Stimulated activated CD4-positive, alpha-beta T cell treated with anti-CD3 and anti-CD28 coated beads, Interleukin-12 subunit alpha, Interleukin-12 subunit beta, amount 100 ng/mL, for 24 hours (primary cell): ENCODE measurements around the gene NFIB.

Experiments
- DNase-seq, 2 experiments: peaks; one replicate each; pipeline ENCODE4 v3.0.0-alpha.2; 2020; ENCODE audit warnings: low read depth in 2 of 2

NFIB gene

DNA sequence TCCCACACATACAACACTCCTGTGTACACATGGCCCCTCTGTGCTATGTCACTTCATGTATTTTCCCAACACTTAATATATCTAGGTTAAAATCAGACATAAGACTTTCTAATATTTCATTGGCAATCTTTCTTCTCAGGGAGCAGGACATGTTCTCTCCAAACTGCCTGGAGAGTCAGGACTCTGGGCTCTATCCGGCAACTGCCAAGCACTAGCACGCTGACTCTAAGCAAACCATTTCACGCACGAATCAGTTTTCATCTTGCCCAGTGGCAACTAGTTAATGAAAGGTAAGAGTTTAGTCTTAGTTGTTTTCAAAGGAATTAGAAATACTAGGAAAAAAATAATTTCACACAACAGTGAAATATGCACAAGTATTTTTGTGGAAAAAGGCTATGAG, 124.8 kb downstream of the NFIB start:
- DNase-seq = no peak

DNA sequence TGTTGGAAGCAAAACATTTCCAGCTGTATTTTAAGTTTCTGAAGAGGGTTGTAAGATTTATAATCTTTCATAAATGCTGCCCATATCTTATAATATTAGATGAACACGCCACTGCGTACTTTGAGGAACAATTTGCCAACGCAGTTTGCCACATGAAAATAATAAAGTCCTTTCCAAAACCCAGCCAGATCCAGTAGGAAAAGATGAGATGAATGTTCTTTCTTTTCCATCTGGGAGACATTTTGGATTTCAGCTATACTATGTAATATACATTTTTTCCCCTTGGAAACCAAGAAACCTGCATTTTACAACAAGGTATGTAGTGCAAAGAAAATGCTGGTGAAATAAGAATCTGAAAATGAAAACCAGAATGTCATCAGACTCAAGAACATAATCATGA, 125.4 kb downstream of the NFIB start:
- no peak for DNase-seq

DNA sequence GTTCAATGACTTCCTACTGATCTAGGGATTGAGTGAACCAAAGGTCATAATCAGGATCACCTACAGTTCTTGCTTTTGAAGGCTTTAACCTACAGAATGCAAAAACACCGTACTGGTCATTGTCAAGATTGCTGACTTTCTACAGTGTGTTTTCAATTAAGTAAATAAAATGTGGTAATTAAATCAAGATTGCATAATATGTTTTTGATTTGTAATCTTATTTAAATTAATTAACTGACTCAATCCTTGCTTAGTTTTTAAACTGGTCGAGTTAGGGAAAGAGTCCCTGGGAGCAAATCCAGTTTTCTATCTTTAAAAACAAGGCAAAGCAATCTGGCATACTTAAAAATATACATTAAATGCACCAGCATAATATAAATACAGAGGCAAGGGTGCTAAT, 125.9 kb downstream of the NFIB start:
- DNase-seq = no peak

DNA sequence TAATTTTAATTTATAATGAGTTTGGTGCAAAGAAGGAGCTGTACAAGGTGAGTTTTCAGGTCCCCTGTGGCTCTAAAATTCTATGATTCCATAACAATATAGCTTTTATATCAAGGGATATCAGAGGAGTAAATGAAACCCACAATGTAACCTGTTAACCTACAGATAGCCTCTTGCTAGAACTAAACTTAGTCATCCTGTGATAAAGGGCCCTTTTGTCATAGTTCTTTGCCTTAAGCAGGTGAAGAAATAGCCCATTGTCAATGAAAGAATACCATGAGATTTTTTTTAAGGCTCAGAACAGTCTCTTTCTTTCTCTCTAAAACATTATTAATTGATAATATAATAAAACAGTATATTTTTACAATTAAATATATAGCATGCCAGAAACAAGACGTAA, 127.8 kb downstream of the NFIB start:
- no peak for DNase-seq

DNA sequence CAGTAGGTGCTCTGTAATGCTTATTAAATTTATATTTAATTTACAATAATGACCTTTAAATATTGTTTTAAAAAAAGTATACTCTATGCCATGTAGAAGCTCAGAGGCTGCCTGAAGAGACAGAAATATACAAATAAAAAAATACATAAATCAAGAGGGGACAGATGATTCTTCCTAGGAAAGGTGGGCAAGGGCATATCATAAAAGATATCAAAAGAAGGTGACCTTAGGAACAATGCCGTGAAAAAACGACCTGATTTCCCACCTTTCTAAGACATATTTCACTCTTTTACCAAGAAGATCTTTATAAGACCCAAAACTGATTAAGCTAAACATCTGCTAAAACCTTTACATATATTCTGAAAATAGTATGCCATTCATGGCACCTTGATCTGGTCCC, 128.9 kb downstream of the NFIB start:
- DNase-seq = no peak

DNA sequence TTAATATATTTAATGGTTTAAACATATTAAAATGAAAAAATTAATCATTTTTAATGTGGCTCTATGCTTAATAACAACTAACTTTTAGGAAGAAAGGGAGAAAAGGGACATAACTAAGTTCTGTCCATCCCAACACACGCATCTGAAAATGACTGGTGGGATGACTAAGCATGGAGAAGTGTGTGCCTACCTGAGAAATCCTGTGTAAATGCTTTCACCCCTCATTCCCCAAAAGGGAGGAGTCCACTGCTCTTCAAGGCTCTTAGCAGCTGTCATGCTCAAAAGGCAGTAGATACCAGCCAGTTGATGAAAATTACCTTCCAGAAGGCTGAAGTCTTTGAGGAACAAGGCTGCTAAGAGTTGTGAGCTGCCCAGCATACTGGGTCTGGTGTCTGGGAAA, 130.9 kb downstream of the NFIB start:
- no peak for DNase-seq

DNA sequence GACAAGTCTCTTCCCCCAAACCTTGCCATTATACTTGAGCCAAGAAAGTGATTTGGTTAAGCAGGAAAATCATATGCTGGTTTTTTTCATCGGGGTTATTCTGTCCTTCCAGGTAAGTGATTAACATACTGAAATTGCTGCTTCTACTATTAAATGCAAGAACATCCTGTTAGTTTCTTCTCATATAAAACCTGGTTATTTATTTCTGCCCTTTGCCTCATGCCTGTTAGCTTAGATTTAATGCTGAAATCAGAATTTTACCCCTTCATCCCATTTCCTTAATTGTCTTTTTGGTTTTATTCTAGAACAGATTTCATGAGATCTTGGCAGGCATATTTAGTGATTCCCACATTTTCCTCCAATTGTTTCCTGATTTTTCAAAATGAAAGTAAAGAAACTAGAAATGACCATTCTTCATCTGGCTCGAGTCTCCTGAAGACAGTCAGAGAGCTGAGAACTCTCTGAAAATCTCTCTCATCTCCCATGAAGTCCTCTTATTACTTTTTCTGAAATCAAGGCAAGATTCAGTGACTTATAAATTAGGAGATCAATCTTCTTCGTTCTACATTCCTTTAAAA, 132.9 kb downstream of the NFIB start:
- no peak for DNase-seq

DNA sequence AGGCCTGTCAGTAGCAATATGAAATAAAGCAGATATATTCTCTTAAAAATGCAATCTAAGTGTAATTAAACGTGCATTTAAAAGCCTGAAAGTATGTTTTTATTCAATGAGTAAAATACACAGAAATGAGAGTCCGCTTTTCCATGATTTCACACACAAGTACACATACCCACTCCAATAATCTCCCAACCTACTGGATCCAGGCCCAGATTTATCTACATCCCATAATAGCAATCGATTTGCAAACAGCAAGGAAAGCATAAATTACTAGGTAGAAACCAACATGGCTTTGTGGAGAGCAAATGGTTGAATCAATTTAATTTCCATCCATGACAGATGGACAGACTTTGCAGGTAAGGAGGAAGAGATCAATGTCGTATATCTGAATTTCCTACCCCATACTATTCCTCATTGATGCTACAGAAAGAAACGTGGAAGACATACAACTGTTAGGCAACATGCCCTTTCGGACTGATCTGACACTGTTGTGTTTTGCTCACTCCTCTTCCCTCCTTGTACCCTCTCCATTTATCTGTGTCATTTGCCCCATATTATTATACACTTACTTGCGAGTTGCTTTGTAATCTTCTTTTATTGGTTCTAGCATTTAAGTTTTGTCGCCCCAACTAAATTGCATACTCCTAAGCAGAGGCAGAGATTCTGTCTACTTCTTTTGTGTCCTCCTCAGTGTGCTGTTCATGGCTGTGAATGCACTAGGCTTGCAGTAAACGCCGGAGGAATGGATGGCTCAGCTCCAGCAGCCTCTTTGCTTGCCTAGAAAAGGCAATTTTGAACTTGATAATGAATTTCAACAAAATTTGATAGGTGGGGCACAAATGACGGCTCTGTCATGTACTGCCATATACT, 133.6 kb downstream of the NFIB start:
- no peak for DNase-seq

DNA sequence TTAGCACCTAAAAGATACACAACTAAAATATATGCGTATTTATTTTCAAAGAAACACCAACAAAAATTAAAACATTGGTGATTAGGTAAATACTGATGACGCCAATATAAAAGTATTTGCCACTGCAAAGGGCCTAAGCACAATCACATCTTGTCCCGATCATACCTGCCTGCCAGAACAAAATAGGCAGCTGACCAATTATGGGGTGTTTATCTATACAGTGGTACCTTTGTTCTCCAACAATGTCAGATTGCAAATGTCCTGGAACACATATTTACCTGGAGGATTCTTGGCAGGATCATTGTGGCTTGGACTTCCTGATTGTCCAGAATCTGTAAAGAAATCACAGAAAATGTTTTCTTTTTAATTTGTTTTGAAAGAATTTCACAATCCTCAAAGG, 134.5 kb downstream of the NFIB start:
- no peak for DNase-seq

DNA sequence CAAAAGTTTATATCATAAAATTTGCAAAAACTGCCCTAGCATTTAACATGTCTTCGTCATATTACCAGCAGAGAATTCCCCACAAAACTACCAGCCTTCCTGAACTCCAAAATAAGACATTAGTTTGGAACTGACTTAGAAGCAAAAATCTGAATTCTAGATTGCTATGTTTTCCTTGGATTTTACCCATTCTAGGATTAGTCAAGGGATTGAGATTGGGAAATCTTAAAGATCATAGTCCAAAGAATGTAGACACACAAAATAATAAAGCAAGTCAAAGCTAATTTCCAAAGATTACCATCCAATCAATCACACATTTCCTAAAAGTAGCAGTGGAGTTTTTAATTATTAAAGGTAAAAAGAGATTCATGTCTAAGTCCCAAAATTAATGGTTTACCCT, 138.2 kb downstream of the NFIB start:
- DNase-seq = no peak

DNA sequence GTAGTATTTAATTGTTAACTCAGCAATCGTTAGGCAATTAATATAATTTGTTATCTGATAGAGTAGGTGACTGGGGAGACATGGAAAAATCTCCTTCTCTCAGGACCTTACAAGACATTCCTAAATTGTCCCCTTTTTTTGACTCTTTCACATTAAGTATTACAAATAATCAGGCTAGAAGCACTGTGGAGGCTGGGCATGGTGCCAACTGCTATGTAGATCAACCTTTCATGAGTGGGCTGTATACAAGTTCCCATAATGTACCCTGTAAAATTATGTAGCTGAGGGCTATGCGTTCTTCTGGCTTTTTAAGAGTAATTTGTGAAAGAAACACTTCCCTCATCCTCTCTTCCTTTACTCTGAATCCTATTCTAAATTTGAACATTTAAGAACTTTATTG, 140.2 kb downstream of the NFIB start:
- DNase-seq = no peak

DNA sequence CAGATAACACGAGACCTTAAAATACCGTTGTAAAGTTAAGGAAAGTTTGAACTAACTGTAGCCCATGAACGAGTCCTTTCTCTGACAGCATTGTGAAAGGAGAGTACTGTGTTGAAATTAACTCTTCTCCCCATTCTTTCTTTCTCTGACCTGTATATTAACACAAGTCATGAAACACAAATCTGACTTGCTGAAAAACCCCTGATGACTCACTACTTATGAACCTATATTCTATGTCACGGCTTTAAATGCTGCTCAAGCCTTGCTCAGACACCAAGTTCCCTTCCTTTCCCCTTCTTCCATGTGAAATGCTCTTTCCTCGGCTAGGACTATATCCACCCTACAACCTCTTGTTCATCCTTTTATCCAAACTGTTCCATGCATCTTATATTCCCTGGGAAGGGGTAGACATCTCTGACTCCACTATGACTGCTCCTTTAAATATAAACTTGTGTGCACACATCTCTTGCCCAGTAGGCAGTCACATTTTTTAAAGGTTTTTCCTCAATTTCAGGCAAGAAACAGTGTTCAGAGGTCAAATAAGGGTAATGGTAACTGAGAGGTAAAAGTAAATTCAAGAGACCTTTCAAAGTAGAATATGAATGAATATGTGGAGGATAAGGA, 142.9 kb downstream of the NFIB start:
- no peak for DNase-seq

DNA sequence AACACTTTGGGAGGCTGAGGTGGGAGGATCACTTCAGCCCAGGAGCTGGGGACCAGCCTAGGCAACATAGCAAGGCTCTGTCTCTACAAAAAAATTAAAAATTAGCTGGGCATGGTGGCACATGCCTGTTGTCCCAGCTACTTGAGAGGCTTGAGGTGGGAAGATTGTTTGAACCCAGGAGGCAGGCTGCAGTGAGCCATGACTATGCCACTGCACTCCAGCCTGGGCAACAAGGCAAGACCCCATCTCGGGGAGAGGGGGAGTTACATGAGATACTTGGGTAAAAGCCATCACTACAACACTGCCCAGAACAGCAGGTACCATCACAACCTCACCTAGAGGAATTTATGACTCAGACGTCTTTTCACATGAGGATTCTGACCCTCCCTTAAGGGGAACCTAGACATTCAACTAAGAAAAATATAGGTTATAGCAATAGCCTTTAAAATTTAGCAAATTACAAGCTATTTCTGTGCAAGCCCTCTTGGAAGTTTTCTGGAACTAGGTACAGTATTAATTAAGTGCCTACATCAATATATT, 143.5 kb downstream of the NFIB start:
- DNase-seq = no peak

DNA sequence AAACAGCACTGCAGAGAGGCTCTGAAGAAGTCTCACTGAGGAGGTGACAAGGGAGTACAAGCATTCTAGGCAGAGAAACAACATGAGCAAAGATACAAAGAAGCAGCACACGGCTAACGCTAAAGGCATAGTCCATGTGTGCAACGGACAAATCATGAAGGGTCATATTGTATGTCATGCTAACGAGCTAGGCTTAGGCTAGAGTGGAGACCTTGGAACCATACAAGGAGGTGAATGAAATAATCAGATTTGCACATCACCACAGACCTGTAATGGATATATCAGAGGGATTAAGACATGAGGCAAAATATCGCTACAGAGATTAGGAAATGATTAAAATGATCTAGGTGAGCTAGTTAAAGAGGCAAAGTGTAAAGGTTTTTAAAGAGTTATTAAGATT, 145.6 kb downstream of the NFIB start:
- no peak for DNase-seq

DNA sequence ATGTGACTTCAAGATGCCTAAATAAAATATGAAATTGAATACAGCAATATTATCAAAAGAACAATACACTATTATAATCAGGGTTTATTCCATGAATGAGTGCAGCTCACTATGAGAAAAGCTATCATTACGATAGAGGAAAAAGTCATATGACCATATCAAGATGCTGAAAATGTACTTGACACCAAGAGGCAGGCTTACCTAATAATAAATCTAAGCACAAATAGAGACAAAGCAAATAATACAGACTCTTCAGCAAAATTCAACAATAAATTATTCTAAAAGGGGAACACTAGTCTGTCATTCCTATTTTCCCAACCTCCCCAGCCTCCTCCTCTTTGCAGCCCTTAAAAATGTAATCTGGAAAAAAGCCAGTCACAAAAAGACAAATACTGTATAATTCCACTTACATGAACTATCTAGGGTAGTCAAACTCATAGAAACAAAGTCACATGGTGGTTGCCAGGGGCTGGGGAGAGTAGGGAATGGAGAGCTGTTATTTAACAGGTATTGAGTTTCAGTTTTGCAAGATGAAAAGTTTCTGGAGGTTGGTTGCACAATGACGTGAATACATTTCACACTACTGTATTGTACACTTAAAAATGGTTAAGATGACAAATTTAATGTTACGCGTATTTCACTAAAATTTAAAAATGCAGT, 148.4 kb downstream of the NFIB start:
- DNase-seq = no peak

DNA sequence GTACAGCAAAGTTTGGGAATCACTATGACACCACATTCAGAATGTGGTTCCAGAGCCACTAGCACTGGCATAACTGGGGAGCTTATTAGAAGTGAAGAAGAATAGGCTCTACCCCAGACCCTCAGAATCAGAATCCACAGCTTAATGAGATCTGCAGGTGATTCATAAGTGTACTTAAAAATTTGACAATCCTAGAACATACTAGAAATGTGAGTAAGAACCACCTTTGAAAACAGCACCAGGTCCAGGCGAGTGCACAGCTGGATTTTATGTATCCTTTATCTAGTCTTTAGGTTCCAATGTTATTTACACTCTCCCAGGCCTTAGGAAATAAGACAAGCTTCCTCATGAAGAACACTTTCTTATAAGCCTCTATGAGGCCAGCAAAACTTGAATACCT, 149.0 kb downstream of the NFIB start:
- no peak for DNase-seq

DNA sequence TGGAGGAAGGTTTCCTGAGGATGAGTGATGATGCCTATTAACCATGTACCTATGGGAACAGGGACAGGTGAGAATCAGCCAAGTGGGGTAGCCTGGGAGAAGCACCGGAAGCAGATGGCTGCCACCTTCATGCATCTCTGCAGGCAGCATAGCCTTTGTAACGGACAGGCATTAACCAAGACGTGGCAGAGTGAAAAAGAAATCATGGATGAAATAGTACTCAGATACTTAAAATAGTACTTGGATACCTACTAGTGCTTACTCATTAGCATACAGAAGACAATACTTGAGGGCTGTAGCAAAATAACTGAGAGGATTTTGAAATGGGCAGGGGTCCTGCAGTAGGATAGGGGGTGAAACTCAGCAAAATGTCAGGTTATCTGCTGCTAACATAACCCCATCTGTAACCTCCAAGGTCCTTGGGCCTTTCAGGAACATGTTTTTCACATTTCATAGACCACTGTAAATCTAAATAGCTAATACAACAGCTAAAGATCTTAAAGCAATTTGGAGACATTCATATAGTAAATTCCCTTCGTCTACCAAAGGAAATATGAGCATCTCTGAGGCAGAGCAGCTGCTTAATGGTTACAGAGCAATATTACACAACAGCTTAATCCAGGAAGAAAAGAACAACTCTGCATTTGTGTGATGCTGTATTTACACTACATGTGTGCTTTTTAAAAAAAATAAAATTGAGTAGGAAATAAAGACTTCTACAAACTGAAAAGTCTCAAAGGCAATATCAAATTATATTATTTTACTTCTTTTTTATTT, 154.3 kb downstream of the NFIB start:
- no peak for DNase-seq

DNA sequence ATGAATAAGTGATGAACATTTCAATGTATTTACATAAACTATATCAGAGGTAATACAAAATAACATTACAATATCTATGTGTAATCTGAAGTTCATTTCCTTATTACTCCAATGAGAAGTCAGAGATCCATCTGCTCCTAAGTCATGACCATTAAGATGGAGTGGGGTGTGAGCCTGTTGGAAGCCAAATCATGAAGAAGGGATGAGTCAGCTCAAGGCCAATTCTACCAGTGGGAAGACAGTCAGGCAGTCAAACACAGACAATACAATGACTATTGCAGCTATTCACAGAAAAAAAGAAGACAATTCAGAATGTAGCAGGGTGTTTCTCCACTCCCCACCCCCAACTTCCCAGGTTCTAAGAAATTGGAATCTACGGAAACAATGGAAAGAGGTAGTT, 155.0 kb downstream of the NFIB start:
- no peak for DNase-seq

DNA sequence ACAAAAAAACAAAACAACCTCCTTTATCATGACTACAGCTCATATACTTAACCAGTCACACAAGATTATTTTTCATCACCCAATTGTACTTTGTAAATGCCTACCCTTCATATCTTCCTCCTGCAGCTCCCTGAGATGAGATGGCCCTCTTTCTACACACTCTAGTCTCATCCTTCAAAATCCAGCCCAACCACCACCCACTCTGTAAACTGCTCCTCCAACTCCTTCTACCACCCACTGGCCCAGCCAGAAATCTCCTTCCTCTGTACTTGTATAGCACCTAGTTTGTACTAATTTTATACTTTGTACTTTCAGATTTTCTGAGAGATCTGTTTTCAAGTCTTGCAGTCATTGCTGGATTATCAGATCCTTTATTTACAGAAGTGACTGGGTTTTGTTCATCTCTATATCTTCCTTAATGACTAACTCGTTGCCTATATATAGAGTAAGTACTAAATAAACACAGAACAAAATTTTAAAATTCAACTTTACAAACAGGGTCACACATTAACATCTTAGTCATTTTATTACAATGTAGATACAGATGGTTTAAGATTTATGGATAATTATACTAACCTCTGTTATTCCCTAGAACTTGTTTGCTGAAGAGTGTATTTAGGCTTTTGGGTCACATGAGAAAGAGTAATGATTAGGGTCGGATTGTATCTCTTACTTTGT, 155.7 kb downstream of the NFIB start:
- DNase-seq = no peak

DNA sequence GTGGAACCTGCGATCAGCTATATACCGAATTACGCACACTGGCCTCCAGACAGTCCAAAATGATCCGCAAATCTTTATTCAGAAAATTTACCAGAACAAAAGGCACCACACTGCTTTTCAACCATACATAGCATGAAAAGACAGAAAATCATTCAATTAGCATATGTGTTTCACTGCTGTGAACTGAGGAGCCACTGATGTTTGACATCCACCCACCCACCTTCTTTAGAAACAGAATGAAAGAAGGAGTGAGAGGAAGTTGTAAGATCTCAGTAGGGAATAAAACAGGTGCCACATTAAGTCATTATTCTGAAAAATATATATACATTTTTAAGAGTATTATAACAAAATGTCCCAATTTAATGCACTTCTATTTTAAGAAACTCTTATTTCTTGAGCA, 156.8 kb downstream of the NFIB start:
- DNase-seq = no peak

DNA sequence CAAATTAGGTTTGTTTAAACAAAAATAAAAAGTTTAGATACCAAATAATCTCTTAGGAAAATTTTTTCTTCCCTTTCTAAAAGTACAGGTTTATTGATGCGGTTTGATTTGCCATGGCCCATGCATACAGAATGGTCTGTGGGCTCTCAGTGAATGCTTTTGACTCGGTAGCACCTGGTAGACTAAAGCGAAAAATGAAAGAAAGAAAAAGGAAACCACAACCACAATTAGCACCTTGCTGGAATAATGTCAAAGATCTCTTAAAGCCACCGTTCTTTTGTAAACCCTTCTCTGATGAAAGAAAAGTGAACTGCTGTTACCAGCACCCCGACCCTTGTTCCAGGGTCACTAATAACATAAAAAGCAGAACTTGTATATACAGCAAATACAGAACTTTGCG, 157.9 kb downstream of the NFIB start:
- no peak for DNase-seq
